ENCODE measurements around the gene FAM43B.

DNA sequence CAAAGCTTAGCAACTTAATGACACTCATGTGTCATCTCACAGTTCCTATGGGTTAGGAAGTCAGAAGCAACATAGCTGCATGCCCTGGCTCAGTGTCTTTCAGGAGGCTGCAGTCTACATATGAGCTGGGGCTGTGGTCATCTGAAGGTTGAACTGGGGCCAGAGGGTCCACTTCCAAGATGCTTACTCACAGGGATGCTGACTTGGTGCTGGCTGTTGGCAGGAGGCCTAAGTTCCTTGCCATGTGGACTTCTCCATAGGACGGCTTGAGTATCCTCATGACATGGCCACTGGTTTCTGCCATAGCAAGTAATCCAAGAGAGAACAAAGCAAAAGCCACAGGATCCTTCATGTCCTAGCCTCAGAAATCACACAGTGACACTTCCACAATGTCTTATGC lies 12.1 kb upstream of the FAM43B start:
- TF ChIP-seq GATA2 (IDR thresholded peaks at IDR 0.05; ENCODE audit: low read depth, low read length), result no peak
- TF ChIP-seq GATA3 (IDR thresholded peaks at IDR 0.05; ENCODE audit: low read depth, low read length), result no peak
